ENCODE data around the gene RABAC1.

RABAC1 gene

DNA sequence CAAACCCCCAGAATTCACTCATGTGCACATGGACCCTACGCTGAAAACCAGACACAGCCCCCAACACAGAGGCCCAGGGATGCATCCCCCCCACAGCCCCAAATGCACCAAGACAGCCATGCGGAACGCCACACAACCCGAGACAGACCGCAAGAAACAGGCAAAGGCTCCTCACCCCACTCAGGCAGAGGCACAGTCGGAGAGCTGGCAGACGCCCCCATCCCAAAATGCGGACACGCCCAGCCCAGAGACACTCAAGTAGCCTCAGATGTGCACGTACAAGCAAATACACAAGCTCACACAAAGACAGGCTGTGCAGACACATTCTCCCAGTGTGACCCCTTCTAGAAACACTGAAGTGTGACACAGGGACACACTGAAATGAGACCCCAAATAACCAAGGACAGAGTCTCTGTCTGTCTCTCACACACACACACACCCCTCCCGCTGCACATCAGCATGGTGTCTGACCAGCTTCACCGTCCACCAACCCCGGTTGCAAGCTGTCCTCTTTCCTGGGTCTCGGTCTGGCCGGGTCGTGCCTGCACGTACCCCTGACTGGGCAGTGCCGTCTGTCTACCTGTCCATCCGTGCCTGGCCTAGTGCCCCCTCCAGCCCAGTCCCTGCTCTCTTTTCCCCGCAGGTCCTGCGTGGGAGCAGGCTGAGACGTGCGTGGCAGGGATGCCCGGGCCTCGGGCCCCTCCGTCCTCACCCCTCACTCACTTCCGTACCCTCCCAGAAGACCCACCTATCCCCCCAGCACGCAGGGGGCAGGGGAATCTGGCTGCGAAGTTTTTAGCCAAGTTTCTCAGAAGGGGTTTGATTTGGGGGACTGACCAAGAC, 47.0 kb downstream of the RABAC1 start:
- no peak for TF ChIP-seq Cebpa-rat (IDR thresholded peaks at IDR 0.05)
- Histone ChIP-seq H3K27ac (no peak overlapping the region), H3K4me2 (peak overlapping the region; percentile 73), H3K4me1 (peaks cover 22% of the 10 kb centered on the region), H3K36me3 (peaks cover 14% of the 10 kb centered on the region), H3K4me3 (0 out of 2 replicates have a peak overlapping the region, but pooled peaks have one; percentile 25), H3K9ac (no peak overlapping the region), H3K27me3 (peaks cover 69% of the 10 kb centered on the region), H3K9me3 (no peaks in the 10 kb centered on the region), H4K20me1 (peaks cover 67% of the 10 kb centered on the region)

DNA sequence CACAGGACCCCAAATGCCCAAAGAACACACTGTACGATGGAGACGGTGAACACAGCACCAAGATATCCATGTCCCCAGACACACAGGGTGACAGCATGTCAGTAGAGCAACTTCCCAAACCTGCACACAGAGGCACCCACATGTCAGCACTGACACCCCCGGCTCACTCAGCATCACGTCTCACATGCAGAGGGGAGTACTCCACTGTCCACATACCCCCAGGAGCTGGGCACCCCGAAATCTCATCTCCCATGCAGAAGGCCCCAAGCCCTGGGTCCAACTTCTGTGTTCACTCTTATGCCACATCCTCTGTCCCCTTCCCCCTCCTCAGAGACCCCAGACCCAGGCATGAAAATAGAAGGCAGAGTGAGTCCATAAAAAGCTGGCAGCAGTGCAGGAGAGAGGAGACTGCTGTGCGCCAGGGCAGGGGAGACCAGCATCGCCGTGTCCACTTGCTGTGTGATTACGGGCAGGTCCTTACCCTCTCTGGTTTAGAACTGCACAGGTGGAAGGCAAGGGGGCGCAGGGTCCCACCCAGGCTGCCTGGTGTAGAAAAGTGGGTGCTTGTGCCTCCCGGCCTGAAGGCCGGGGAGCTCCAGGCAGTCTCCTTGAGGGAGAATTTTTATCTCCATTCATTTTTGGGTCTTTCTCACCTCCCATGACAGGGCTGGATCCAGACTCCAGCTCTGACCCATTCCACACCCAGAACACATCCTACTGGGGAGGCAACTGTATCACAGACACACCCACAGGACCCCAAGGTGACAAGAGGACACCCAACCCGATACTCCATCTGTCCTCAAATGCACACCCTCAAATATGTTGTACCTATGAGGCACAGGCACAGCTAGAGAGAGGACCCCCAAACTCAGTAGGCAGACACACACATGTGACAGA, 47.9 kb downstream of the RABAC1 start:
- Histone ChIP-seq H3K27ac (no peak overlapping the region), H3K36me3 (peaks cover 22% of the 10 kb centered on the region), H3K27me3 (peaks cover 60% of the 10 kb centered on the region), H3K4me3 (no peak overlapping the region), H3K9me3 (no peaks in the 10 kb centered on the region), H3K4me1 (peaks cover 22% of the 10 kb centered on the region), H4K20me1 (peaks cover 75% of the 10 kb centered on the region), H3K9ac (no peak overlapping the region), H3K4me2 (peak overlapping the region; percentile 73)
- TF ChIP-seq Cebpa-rat (IDR thresholded peaks at IDR 0.05) = no peak

DNA sequence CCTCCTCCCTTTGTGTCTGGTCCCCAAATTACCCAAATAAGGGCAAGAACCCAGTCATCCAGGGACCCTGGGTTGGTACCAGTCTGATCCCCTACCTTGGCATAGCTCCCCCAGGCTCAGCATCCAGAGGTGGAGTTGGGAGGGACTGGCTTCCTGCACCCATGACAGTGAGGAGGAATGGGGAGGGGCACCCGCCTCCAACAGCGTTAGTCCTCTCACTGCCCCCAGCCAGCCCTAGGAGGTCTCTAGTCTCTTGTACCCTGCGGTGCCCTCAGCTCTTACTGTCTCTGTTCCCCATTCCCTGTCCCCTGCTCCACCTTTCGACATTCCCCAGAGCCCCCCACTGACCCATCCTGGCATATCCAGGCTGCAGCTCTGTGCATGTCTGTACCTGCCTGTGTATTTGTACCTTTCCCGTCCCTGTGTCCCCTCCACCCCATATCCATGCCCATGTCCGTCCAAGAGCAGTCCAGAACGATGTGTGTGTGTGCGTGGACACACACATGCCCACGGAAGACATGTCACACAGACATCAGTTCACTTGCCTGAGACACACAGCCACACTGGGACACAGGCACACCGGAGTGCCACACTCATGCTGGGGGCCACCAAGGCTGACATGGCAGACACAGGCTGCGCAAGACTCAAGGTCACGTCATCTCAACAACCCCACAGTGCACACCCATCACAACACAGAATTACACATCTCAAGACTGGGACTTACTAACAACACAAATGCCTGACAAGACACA, 48.7 kb downstream of the RABAC1 start:
- peaks cover 31% of the 10 kb centered on the region for H3K36me3 ChIP-seq
- no peak overlapping the region for H3K4me2 ChIP-seq
- no peak overlapping the region for H3K4me3 ChIP-seq
- no peak for TF ChIP-seq Cebpa-rat (IDR thresholded peaks at IDR 0.05)
- H3K9me3 ChIP-seq = no peaks in the 10 kb centered on the region
- no peak overlapping the region for H3K9ac ChIP-seq
- H3K27me3 ChIP-seq = peaks cover 52% of the 10 kb centered on the region
- peaks cover 19% of the 10 kb centered on the region for H3K4me1 ChIP-seq
- no peak overlapping the region for H3K27ac ChIP-seq
- peaks cover 79% of the 10 kb centered on the region for H4K20me1 ChIP-seq

DNA sequence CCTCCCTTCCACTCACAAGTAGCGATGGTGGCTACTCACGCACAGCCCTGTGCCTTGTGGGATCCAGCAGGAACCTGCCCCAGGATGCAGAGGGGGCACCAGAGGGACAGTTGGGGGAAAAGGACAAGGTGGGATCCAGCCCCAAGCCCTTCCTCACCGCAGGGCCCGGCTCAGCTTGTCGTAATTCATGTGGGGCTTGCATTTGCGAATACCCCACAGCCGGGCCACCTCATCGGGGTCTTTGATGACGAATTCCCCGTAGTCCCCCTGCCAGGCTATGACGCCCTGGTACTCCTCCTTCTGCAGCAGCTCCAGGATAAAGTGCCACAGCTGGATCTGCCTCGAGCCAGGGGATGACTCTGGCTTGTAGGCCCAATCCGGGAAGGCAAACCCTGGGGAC, 49.4 kb downstream of the RABAC1 start:
- H3K27me3 ChIP-seq = peaks cover 45% of the 10 kb centered on the region

DNA sequence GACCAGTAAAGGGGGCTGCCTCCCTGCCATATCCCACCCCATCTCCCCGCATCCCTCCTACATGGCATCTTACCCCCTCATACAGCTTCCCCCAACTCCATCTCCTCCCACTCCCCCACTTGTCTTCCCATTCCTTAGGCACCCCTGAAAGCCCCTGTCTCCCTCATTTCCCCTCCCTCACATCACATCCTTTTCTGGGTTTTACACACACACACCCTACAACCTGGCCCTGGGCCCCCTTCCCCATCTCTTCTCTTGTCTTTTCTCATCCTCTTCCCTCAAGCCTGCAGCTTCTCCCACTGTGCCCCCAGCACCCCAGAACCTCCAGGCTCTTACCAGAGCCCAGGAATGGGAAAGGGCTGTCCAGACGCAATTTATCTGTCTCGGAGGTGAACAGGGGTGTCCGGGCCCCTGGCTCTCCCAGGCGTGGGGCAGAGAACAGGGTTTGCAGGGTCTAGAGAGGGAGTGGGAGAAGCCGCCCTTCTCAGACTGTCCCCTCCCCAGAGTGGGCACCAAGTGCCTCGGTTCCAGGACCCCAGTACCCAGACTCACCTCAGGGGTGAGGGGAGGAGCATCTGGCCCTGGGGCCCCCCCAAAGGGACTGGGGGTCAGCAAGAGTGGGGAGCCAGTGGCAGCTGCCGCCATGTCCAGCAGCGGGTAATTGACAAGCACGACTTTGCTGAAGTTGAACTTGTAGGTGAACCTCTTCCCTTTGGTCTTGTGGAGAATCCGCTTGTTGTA, 50.2 kb downstream of the RABAC1 start:
- Histone ChIP-seq H3K27ac (no peak overlapping the region), H3K4me2 (no peak overlapping the region), H3K36me3 (peaks cover 46% of the 10 kb centered on the region), H3K9me3 (no peaks in the 10 kb centered on the region), H3K4me1 (peaks cover 15% of the 10 kb centered on the region), H3K27me3 (peaks cover 37% of the 10 kb centered on the region), H3K9ac (no peak overlapping the region), H3K4me3 (no peak overlapping the region), H4K20me1 (peaks cover 81% of the 10 kb centered on the region)
- TF ChIP-seq Cebpa-rat (IDR thresholded peaks at IDR 0.05) = no peak

More for the DNA sequence above, 49.4 kb downstream of the RABAC1 start:
- Histone ChIP-seq H3K4me3 (no peak overlapping the region), H3K4me1 (peaks cover 15% of the 10 kb centered on the region), H3K9me3 (no peaks in the 10 kb centered on the region), H3K4me2 (no peak overlapping the region), H3K27ac (no peak overlapping the region), H4K20me1 (peaks cover 82% of the 10 kb centered on the region), H3K9ac (no peak overlapping the region), H3K36me3 (peaks cover 38% of the 10 kb centered on the region)
- no peak for TF ChIP-seq Cebpa-rat (IDR thresholded peaks at IDR 0.05)

DNA sequence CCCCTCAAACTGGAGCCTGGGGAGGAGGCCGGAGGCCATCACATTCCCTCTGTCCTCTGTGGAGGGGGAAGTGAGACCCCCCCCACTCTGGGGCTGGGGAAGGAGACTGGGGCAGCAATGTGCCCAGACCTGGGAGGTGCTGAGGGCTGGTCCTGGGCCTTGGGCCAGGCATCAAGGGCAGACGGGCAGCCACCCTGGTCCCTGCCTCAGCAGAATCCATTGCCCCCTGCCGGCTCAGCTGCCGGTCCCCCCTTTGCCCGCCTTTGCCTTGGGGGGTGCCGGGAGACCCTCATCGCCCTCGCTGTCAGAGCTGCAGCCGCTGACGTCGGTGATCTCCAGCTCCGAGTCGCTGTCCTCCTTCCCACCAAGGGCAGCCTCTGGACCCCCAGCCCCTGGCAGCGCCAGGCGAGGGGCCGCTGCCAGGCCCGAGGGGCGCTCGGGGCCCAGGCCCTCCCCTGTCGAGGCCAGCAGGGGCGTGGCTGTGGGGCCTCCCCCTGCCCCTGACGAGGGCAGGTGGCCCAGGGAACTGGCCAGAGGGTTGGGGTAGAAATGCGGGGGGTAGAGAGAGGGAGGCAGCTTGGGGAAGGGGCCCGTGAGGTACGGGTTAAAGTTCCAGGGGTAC, 51.0 kb downstream of the RABAC1 start:
- Histone ChIP-seq H3K36me3 (peaks cover 54% of the 10 kb centered on the region), H3K27ac (no peak overlapping the region), H4K20me1 (peaks cover 75% of the 10 kb centered on the region), H3K4me2 (no peak overlapping the region), H3K4me3 (no peak overlapping the region), H3K4me1 (peaks cover 15% of the 10 kb centered on the region), H3K9ac (no peak overlapping the region), H3K27me3 (peaks cover 29% of the 10 kb centered on the region), H3K9me3 (no peaks in the 10 kb centered on the region)
- no peak for TF ChIP-seq Cebpa-rat (IDR thresholded peaks at IDR 0.05)

DNA sequence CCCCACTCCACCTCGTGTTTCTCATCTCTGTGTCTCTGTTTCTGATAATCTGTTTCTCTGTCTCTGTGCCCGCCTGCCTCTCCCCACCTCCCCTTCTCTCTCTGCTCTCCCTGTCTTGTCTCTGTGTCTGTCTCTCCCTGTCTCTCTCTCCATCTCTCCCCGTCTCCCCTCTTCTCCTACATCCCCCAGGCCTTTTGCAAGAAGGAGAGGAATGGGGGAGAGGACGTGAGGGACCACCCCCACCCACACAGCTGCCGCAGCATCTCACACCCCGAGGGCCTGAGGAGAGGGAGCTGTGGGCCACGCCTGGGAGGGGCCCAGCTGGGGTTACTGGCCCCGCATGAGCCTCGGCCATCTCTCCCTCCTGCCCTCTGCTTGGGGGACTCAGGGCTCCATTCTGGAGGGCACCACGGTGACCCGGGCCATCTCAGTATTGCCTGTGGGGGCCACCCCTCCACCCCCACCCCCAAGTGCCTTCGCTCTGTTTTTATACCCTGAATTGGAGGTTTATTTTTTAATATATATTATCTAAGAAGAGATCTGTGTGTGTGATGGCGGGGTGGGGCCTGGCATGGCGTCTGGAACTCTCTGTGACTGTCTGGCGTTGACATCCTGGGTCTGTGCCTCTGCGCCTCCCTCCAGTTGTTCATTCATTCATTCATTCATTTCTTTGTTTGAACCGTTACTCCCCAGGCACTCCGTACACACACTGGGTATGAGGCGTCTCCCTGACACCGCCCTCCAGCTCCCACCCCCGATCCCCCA, 52.0 kb downstream of the RABAC1 start:
- peaks cover 80% of the 10 kb centered on the region for H4K20me1 ChIP-seq
- peaks cover 19% of the 10 kb centered on the region for H3K27me3 ChIP-seq
- peaks cover 64% of the 10 kb centered on the region for H3K36me3 ChIP-seq
- no peak overlapping the region for H3K9ac ChIP-seq
- no peaks in the 10 kb centered on the region for H3K9me3 ChIP-seq
- no peak overlapping the region for H3K4me3 ChIP-seq
- no peak overlapping the region for H3K27ac ChIP-seq
- TF ChIP-seq Cebpa-rat (IDR thresholded peaks at IDR 0.05) = no peak
- H3K4me2 ChIP-seq = no peak overlapping the region
- H3K4me1 ChIP-seq = peaks cover 10% of the 10 kb centered on the region

Measured in BLaER1 (cell line).